GM19463 (cell line): Measurements from ENCODE around the gene CETN1.

Experiments used
- ATAC-seq: cut with Tn5 transposase; IDR thresholded peaks from one replicate; pipeline ENCODE4 v1.9.1; 2021; ENCODE audit warnings: mild to moderate bottlenecking, moderate library complexity; ENCODE audit not compliant: unreplicated experiment

Gene CETN1

DNA sequence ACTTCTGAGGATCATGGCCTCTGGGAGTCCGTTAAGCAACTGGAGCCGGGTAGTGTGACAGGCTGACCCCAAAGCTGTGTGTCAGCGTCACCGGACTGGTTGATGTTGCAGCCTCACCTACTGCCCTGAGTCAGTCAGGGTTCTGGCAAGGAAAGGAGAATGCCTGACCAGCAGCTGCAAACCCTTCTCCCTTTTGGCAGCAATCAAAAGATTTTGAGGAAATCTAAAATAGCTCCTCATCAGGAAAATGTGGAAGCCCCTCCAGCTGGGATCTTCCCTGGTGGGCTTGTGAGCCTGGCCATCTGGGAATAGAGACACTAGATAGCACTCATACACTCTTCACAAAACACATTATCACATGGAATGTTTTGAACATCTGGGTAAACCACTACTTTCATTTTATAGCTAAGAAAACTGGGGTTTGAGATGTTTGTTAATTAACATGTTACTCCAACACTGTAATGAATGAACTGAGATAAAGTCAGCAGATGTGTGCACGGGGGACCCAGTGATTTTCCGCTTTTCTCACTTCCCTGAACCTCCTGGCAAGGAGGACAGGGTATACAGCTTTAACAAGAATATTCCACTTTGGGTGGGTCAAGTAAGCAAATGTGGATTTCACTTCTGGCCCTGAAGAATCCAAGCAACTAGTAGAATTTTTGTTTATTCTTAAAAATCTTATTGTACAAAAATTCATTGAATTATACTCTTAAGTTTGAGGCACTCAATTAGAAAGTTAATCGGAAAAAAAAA is 41.3 kb downstream of the CETN1 start:
- no peak for ATAC-seq

DNA sequence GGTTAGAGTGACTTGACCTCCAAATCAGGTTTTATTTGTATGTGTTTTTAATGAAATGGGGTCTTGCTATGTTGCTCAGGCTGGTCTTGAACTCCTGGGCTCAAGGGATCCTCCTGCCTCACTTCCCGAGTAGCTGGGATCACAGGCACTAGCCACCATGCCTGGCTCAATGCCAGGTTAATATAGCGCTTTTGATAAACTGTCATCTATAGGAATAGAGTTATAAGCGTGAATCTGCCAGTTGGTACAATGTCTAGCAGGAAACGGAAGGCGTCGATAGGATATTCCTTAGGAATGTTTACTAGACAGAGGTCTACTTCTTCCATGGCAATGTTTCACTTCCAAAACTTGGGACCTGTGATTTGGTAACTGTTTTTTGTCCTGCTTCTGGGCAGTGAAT is 42.1 kb downstream of the CETN1 start:
- ATAC-seq: no peak

DNA sequence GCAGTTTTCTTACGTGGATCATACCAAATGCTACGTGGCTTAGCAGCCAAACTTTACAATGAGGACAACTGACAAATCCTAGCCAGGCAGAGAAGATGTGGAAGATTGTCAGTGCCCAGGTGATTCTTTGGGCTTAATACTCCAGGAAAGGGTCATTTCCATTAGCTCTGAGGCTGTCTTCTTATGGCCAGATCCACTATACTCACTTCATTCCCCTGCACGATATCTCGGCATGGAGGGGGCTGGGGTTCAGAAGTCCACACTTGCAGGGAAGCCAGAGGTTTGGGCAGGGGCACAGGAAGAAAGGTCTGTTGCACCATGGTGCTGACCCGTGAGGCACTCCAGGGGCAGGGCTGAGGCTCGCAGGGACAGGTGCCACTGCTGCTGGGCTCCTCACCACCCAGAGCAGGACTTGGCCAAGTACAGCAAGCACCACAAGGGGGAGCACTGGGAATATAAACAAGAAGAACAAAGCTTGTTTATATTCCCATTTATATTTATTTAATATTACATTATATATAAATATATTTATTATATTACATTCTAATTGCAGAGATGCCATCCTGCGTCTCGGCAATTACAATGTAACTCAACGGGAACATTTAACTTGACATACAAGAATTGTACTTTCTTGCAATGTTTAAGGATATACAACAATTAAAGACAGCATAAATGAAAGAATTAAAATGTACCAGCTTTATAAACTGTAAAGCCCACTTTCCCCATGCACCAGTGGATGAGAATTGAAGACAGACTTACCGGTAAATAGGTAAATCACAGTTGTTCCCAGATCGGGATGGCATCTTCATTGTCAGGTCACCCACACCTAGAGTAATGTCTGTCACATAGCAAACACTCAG is 43.8 kb downstream of the CETN1 start:
- ATAC-seq: peak; percentile 69

DNA sequence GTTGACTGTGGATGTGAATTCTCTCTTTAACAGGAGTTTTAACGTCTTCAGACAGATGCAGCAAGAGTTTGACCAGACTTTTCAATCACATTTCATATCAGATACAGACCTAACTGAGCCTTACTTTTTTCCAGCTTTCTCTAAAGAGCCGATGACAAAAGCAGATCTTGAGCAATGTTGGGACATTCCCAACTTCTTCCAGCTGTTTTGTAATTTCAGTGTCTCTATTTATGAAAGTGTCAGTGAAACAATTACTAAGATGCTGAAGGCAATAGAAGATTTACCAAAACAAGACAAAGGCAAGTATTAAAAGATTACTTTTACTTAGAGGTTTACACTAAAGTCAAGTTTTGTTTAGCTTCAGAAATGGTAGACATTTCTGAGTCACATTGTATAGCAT is 47.1 kb downstream of the CETN1 start:
- no peak for ATAC-seq

DNA sequence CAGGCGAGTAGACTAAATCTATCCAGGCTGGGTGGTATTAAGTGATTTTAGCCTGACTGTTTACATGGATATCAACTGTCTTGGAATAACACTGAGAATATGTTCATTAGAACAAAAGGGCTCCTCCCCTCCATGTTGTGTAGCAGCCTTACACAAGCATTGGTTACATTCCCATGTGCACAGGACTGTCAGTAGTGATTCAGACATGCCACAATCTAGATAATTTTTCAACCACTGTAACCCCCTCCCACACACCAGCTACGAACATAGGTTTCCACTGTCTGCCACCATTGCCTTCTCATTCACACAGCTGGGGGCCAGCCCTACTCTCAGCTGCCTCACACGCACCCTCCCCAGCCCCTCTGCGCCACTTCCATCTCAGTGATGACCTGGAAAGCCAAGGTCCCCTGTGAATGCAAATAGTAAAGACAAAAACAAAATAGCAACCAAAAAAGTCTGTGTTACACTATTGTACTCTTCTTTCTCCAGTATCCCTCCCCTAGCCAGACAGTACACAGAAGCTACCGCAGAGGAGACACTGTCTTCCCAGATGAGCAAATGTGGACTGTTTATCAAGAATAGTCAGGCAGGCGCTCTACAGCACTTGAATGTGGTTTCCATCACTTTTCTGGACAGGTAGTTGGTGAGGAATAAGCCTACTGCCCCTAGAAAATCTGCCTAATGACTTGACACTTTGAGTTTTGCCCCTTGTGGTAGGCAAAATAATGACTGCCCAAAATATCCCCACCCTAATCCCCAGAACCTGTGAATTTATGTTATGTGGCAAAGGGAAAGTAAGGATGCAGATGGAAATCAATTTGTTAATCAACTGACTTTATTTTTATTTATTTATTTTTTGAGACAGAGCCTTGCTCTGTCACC is 49.3 kb downstream of the CETN1 start:
- ATAC-seq: no peak

DNA sequence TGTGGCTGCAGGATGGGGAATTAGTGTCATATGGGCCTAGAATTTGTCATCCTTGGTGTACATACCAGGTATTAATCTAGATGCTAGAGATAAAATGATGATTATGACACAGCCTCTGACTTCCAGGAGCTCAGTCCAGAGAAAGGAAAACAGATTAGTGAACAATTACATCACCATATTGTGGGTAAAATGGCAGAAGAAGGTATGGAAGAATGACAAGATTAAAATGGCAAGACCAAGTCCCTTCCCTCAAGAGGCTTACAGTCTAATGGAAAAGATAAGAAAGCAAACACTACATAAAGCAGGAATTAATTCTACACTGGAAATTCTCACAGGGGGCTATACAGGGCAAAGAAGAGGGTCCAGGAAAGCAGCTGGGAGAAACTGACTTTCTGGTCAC is 51.4 kb downstream of the CETN1 start:
- no peak for ATAC-seq
